Liver (tissue), 9 donors: ENCODE results near the gene DCP2. TPM values are rescaled to one million over a fixed set of nuclear protein-coding genes. Genes with fewer than 3 reads are reported as not detected.

Source experiments
- DNase-seq: peaks from one replicate; pipeline ENCODE4 v3.0.0-alpha.2; 2017; ENCODE audit warnings: low spot score
- H3K27ac ChIP-seq, 2 donors: one replicate each; pipeline ENCODE4 v1.7.0; 2013; ENCODE audit warnings: inconsistent platforms in 2 of 2, low read length in 2 of 2, control low read depth in 1 of 2, low read depth in 1 of 2, mild to moderate bottlenecking in 1 of 2
- H3K27me3 ChIP-seq, 4 donors: one replicate each; pipeline versions ENCODE4 v1.6.1 to v1.7.0; 2013; ENCODE audit warnings: low read length in 3 of 4, inconsistent platforms in 1 of 4, mild to moderate bottlenecking in 1 of 4, moderate library complexity in 1 of 4; ENCODE audit not compliant: control insufficient read depth in 4 of 4, insufficient read depth in 4 of 4
- H3K36me3 ChIP-seq, 4 donors: one replicate each; pipeline versions ENCODE4 v1.6.1 to v1.7.0; 2013; ENCODE audit warnings: low read length in 3 of 4, mild to moderate bottlenecking in 3 of 4, low read depth in 1 of 4, moderate library complexity in 1 of 4; ENCODE audit not compliant: control insufficient read depth in 4 of 4, insufficient read depth in 3 of 4
- H3K4me1 ChIP-seq, 4 donors: one replicate each; pipeline versions ENCODE4 v1.6.1 to v1.7.0; 2013; ENCODE audit warnings: low read length in 3 of 4, mild to moderate bottlenecking in 3 of 4, moderate library complexity in 1 of 4; ENCODE audit not compliant: control insufficient read depth in 4 of 4, insufficient read depth in 4 of 4
- H3K4me3 ChIP-seq, 3 donors: one replicate each; pipeline versions ENCODE4 v1.6.1 to v1.7.0; 2013; ENCODE audit warnings: low read length in 3 of 3, control low read depth in 1 of 3, low read depth in 1 of 3, mild to moderate bottlenecking in 1 of 3
- H3K9ac ChIP-seq, 2 donors: one replicate each; pipeline ENCODE4 v1.7.0; 2013; ENCODE audit warnings: low read length in 2 of 2, mild to moderate bottlenecking in 2 of 2, moderate library complexity in 2 of 2, control low read depth in 1 of 2, low read depth in 1 of 2
- H3K9me3 ChIP-seq, 4 donors: one replicate each; pipeline versions ENCODE4 v1.6.1 to v1.7.0; 2013; ENCODE audit warnings: low read length in 3 of 4; ENCODE audit not compliant: control insufficient read depth in 4 of 4
- FOXA1 ChIP-seq: IDR thresholded peaks from 2 replicates; pipeline ENCODE4 v1.6.1; 2016; ENCODE audit warnings: antibody characterized with exemption
- FOXA2 ChIP-seq: IDR thresholded peaks from 2 replicates; pipeline ENCODE4 v1.6.1; 2016; ENCODE audit warnings: antibody characterized with exemption
- GABPA ChIP-seq, 2 donors: IDR thresholded peaks in 1 of 2; conservative IDR thresholded peaks in 1 of 2; 2 replicates each; pipeline ENCODE4 v1.6.1; 2016; ENCODE audit warnings: antibody characterized with exemption in 2 of 2, mild to moderate bottlenecking in 1 of 2, moderate library complexity in 1 of 2
- HNF4G ChIP-seq: IDR thresholded peaks from 2 replicates; pipeline ENCODE4 v1.6.1; 2016; ENCODE audit warnings: antibody characterized with exemption
- JUND ChIP-seq, 2 donors: IDR thresholded peaks; 2 replicates each; pipeline ENCODE4 v1.6.1; 2016; ENCODE audit warnings: antibody characterized with exemption in 2 of 2
- WGBS: extraction: QIAGEN DNeasy Blood & Tissue Kit; methylation state at CpG from one replicate; pipeline ENCODE4 v1.1.7; 2013; 5-methylcytosine and 5-hydroxymethylcytosine counted together
- polyA plus RNA-seq, 2 donors: library from polyadenylated mRNA; stranded (reverse) in 1 of 2; unstranded in 1 of 2; fragments of 200-250 nt in 1 of 2; fragments of >200 nt in 1 of 2; fragmentation: Nextera tagmentation in 1 of 2; extraction: Ambion mirVana in 1 of 2; gene quantifications; one replicate each; pipeline versions ENCODE4 v1.2.1 to v1.2.3, GENCODE V29; 2013 to 2015
- total RNA-seq, 2 donors: library from RNA; depleted of rRNA; stranded (reverse); fragments of >200 nt; gene quantifications; one replicate each; pipeline ENCODE4 v1.2.3, GENCODE V29; 2014
- TF ChIP-seq, protein P1 (sequence below): IDR thresholded peaks from 2 replicates; pipeline ENCODE4 v1.6.1; 2016; ENCODE audit warnings: antibody characterized with exemption
- TF ChIP-seq, protein P2 (sequence below): fragments of 150-350 bp; IDR thresholded peaks from 2 replicates; pipeline ENCODE4 v1.5.1; 2017; ENCODE audit warnings: improper control_type of control experiment, low read depth, low read length; ENCODE audit not compliant: missing input control
- TF ChIP-seq, protein P3 (sequence below): IDR thresholded peaks from 2 replicates; pipeline ENCODE4 v1.6.1; 2016; ENCODE audit warnings: antibody characterized with exemption, mild to moderate bottlenecking
- donor health status: healthy.
- donor health status: healthy.
- donor health status: healthy.
- donor health status: healthy.
- donor health status: healthy.

The DCP2 gene
- total and polyA plus RNA-seq, 4 donors = 2.9 to 44.2 (median 12.4) TPM

DNA sequence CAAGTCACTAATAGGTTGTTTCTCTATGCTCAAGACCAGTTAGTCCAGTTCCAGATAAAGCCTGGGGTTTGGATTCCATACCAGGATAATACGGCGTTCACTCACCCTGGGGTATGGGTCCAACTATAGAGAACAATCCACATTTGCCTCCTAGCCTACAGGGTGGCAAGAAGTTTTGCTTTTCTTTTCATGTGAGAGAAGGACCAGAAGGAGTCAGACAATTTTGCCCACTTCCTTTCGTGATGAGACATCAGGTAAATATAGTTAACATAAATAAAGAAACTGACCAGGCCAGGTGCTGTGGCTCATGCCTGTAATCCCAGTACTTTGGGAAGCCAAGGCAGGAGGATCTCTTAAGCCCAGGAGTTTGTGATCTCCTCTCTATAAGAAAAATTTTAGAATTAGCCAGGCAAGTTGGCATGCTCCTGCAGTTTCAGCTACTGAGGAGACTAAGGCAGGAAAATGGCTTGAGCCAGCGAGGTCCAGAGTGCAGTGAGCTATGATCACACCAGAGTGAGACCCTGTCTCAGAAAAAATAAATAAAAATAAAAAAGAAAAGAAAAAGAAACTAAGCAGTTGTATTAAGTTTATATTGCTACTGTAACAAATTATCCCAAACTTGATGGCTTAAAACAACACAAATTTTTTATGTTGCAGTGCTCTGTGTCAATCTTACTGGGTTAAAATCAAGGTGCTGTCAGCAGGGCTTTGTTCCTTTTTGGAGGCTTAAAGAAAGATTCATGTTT is 47.1 kb upstream of the DCP2 start:
- Histone ChIP-seq H3K9me3 (no peaks in the 10 kb centered on the region), H3K9ac (no peak overlapping the region), H3K27ac (no peak overlapping the region), H3K27me3 (no peaks in the 10 kb centered on the region), H3K4me3 (no peak overlapping the region), H3K4me1 (peaks cover 0 to 1% (median 0%) of the 10 kb centered on the region in 4 donors), H3K36me3 (no peaks in the 10 kb centered on the region)
- TF ChIP-seq, protein P1, sequence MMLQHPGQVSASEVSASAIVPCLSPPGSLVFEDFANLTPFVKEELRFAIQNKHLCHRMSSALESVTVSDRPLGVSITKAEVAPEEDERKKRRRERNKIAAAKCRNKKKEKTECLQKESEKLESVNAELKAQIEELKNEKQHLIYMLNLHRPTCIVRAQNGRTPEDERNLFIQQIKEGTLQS = no peak
- TF ChIP-seq, protein P2, sequence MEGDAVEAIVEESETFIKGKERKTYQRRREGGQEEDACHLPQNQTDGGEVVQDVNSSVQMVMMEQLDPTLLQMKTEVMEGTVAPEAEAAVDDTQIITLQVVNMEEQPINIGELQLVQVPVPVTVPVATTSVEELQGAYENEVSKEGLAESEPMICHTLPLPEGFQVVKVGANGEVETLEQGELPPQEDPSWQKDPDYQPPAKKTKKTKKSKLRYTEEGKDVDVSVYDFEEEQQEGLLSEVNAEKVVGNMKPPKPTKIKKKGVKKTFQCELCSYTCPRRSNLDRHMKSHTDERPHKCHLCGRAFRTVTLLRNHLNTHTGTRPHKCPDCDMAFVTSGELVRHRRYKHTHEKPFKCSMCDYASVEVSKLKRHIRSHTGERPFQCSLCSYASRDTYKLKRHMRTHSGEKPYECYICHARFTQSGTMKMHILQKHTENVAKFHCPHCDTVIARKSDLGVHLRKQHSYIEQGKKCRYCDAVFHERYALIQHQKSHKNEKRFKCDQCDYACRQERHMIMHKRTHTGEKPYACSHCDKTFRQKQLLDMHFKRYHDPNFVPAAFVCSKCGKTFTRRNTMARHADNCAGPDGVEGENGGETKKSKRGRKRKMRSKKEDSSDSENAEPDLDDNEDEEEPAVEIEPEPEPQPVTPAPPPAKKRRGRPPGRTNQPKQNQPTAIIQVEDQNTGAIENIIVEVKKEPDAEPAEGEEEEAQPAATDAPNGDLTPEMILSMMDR = no peak
- no peak for TF ChIP-seq HNF4G
- 90% methylated on average over 4 of the region's 4 CpGs for WGBS
- no peak for DNase-seq

DNA sequence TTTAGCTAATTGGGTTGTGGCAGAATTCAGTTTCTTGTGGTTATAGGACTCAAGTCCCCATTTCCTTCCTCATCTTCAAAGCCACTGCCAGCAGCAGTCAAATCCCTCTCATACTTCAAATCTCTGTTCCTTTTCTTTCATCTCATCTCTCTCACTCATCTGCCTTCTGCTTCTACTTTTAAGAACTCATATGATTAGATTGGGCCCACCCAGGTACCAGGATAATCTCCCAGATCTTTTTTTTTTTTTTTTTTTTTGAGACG is 46.6 kb upstream of the DCP2 start:
- no peaks in the 10 kb centered on the region for H3K27me3 ChIP-seq
- 91% methylated on average over 1 of the region's 1 CpG for WGBS

DNA sequence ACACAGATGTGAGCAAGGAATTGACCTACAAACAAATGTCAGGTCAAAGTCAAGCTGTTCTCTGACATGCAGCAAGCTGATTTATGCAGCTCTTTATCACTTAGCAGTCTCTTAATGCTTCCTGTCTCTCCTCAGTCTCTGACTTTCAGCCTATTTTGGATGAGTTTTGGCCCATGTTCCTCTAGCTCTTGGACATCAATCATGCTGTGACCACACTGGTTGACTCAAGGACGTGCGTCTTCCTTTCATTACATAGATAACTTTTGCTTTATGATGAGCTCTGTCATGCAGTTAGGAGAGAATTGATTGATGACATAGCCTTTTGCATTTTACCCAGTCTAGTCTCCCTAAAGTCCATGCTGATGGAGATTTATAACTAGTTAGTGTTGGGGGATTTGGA is 45.1 kb upstream of the DCP2 start:
- Histone ChIP-seq H3K4me3 (no peak overlapping the region), H3K9ac (no peak overlapping the region), H3K27me3 (no peaks in the 10 kb centered on the region), H3K9me3 (no peaks in the 10 kb centered on the region), H3K4me1 (peaks cover 0 to 1% (median 0%) of the 10 kb centered on the region in 4 donors), H3K27ac (no peak overlapping the region), H3K36me3 (no peaks in the 10 kb centered on the region)
- DNase-seq = no peak
- WGBS = 65% methylated on average over 2 of the region's 2 CpGs
- TF ChIP-seq JUND (IDR thresholded peaks at IDR 0.05) (no peak), HNF4G (no peak)

More for the DNA sequence above, 46.6 kb upstream of the DCP2 start:
- no peak overlapping the region for H3K9ac ChIP-seq
- no peak overlapping the region for H3K4me3 ChIP-seq
- no peaks in the 10 kb centered on the region for H3K9me3 ChIP-seq
- H3K27ac ChIP-seq = no peak overlapping the region
- no peak for DNase-seq
- TF ChIP-seq, protein P3, sequence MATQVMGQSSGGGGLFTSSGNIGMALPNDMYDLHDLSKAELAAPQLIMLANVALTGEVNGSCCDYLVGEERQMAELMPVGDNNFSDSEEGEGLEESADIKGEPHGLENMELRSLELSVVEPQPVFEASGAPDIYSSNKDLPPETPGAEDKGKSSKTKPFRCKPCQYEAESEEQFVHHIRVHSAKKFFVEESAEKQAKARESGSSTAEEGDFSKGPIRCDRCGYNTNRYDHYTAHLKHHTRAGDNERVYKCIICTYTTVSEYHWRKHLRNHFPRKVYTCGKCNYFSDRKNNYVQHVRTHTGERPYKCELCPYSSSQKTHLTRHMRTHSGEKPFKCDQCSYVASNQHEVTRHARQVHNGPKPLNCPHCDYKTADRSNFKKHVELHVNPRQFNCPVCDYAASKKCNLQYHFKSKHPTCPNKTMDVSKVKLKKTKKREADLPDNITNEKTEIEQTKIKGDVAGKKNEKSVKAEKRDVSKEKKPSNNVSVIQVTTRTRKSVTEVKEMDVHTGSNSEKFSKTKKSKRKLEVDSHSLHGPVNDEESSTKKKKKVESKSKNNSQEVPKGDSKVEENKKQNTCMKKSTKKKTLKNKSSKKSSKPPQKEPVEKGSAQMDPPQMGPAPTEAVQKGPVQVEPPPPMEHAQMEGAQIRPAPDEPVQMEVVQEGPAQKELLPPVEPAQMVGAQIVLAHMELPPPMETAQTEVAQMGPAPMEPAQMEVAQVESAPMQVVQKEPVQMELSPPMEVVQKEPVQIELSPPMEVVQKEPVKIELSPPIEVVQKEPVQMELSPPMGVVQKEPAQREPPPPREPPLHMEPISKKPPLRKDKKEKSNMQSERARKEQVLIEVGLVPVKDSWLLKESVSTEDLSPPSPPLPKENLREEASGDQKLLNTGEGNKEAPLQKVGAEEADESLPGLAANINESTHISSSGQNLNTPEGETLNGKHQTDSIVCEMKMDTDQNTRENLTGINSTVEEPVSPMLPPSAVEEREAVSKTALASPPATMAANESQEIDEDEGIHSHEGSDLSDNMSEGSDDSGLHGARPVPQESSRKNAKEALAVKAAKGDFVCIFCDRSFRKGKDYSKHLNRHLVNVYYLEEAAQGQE = no peak
- TF ChIP-seq FOXA2 (no peak), GABPA (IDR thresholded peaks at IDR 0.05 in 1 of 2, conservative IDR thresholded peaks at IDR 0.05 in 1 of 2) (no peak), FOXA1 (no peak)
- peaks cover 0 to 1% (median 0%) of the 10 kb centered on the region in 4 donors for H3K4me1 ChIP-seq
- H3K36me3 ChIP-seq = no peaks in the 10 kb centered on the region
